Left lung (tissue), 10 donors: ENCODE results near the gene ALPI. TPM values are rescaled to one million over a fixed set of nuclear protein-coding genes. Genes with fewer than 3 reads are reported as not detected.

Experiments
- ATAC-seq: fragments of 200-7000 bp; cut with Tn5 transposase; one replicate; pipeline ENCODE4 v1.9.1; 2020; ENCODE audit warnings: moderate library complexity
- DNase-seq, 4 donors: peaks; one replicate each; pipeline ENCODE4 v3.0.0-alpha.2; 2013 to 2020
- H3K27ac ChIP-seq, 2 donors: fragments of 200-600 bp; sonication (generic) in 1 of 2; one replicate each; pipeline versions ENCODE4 v1.5.0 to v1.8.0; 2020 to 2021
- H3K27me3 ChIP-seq, 2 donors: fragments of 200-600 bp; sonication (generic) in 1 of 2; one replicate each; pipeline versions ENCODE4 v1.5.0 to v1.8.0; 2020 to 2021
- H3K36me3 ChIP-seq, 2 donors: fragments of 200-600 bp; sonication (generic) in 1 of 2; one replicate each; pipeline versions ENCODE4 v1.5.0 to v1.8.0; 2020 to 2021
- H3K4me1 ChIP-seq, 2 donors: fragments of 200-600 bp; one replicate each; pipeline ENCODE4 v1.8.0; 2021
- H3K4me3 ChIP-seq, 2 donors: fragments of 200-600 bp; sonication (generic) in 1 of 2; one replicate each; pipeline versions ENCODE4 v1.5.0 to v1.8.0; 2020 to 2021; ENCODE audit warnings: mild to moderate bottlenecking in 1 of 2
- H3K9me3 ChIP-seq, 2 donors: fragments of 200-600 bp; sonication (generic) in 1 of 2; one replicate each; pipeline versions ENCODE4 v1.5.0 to v1.8.0; 2020 to 2021
- intact Hi-C, 2 donors: fragments of 100-400 bp; cut with DNase I; formaldehyde crosslinking; loops; one replicate each; pipeline versions ENCODE4 v1.11.2 to v1.14.2; 2022
- polyA plus RNA-seq, 6 donors: library from polyadenylated mRNA; unstranded; fragments of 120-200 nt; gene quantifications; one replicate each; pipeline ENCODE4 v1.2.1, GENCODE V29; 2013; ENCODE audit not compliant: insufficient read length in 6 of 6
- total RNA-seq, 2 donors: library from RNA; stranded (reverse); fragmentation: NEBNext Ultra II Directional; extraction: Animal tissue kit (Norgen Biotek cat#: 25700); gene quantifications; one replicate each; pipeline ENCODE4 v1.2.1, GENCODE V29; 2021
- TF ChIP-seq, protein P1 (sequence below), 2 donors: fragments of 200-600 bp; sonication (generic) in 1 of 2; IDR thresholded peaks; one replicate each; pipeline versions ENCODE4 v1.5.0 to v1.8.0; 2021; ENCODE audit warnings: antibody characterized with exemption in 2 of 2
- donor health status: DM: no; HTN: yes; CAD: no.
- donor health status: DM: no; HTN: no; CAD: no.

The ALPI gene
- total and polyA plus RNA-seq, 8 donors = not detected

DNA sequence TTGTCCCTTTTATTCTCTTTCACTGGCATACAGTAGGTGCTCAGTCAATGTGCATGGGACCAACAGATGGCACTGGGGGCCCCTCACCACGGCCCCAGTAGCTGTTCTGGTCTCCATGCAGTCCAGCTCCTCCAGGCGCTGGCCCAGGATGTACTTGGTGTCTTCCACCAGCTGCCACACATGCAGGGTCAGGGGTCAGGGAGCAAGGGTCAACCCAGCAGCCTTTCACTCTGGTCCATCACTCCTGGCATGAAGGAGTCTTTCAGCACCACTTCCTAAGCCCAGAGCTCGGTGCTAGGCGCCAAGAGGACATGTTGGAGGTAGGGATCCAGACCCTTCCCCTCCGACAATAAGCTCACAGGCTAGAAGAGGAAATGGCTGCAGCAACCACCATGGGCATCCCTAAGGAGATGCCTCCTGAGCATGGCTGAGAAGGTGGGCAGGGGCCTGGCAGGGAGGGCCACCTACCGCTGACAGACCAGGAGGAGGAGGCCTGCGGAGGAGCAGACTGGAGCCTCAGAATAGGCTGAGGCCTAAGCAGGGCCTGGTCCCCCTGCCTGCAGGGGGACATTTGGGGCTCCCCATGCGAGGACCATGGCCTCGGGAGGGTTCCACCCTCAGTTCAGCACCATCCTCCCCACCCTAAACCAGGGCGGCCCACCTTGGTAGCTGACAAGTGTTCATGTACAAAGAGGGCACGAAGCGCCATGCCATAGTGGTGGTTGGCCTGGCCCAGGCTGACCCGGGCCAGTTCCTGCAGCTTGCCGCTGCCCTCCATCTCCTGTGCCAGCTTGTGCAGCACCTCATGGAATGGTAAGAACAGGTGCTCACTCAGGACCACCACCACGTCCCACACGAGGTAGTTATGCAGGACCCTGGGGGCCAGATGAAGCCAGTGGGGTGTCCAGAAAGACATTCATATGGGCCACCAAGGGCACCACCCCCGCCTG is 39.2 kb upstream of the ALPI start:
- DNase-seq = peak in 1 of 4 donors; percentile 34

DNA sequence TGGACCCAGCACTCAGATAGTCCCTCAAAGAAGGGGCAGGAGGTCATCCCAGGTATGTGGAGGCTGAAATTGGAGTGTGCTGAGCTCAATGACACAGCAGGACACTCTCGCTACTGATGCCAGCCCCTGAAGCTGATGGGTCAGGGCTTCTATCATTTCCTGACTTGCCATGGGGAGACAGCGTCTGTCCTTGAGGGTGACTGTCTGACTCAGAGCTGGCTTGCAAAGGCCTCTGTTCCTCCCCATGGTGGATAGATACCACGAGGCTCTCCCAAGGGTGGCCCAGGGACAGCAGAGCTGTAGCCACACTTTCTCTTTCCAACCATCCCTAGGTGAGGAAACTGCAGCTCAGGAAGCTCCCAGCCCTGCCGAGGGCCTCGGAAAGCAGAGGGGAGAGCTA is 38.5 kb upstream of the ALPI start:
- Histone ChIP-seq H3K27me3 (peaks cover 43 to 99% of the 10 kb centered on the region in 2 donors), H3K27ac (no peak overlapping the region), H3K4me1 (peaks cover 6 to 27% of the 10 kb centered on the region in 2 donors), H3K9me3 (peaks cover 0 to 2% of the 10 kb centered on the region in 2 donors), H3K36me3 (no peaks in the 10 kb centered on the region), H3K4me3 (no peak overlapping the region)
- no peak for ATAC-seq
- DNase-seq = no peak
- TF ChIP-seq, protein P1, sequence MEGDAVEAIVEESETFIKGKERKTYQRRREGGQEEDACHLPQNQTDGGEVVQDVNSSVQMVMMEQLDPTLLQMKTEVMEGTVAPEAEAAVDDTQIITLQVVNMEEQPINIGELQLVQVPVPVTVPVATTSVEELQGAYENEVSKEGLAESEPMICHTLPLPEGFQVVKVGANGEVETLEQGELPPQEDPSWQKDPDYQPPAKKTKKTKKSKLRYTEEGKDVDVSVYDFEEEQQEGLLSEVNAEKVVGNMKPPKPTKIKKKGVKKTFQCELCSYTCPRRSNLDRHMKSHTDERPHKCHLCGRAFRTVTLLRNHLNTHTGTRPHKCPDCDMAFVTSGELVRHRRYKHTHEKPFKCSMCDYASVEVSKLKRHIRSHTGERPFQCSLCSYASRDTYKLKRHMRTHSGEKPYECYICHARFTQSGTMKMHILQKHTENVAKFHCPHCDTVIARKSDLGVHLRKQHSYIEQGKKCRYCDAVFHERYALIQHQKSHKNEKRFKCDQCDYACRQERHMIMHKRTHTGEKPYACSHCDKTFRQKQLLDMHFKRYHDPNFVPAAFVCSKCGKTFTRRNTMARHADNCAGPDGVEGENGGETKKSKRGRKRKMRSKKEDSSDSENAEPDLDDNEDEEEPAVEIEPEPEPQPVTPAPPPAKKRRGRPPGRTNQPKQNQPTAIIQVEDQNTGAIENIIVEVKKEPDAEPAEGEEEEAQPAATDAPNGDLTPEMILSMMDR (IDR thresholded peaks at IDR 0.05) = no peak
- intact Hi-C loops = no loop called here

More for the DNA sequence above, 39.2 kb upstream of the ALPI start:
- Histone ChIP-seq H3K9me3 (no peaks in the 10 kb centered on the region), H3K36me3 (no peaks in the 10 kb centered on the region), H3K4me3 (no peak overlapping the region), H3K27ac (no peak overlapping the region), H3K27me3 (peaks cover 42 to 94% of the 10 kb centered on the region in 2 donors), H3K4me1 (peaks cover 6 to 27% of the 10 kb centered on the region in 2 donors)
- ATAC-seq = no peak
- TF ChIP-seq, protein P1 (IDR thresholded peaks at IDR 0.05) = no peak
- intact Hi-C loops = no loop called here

DNA sequence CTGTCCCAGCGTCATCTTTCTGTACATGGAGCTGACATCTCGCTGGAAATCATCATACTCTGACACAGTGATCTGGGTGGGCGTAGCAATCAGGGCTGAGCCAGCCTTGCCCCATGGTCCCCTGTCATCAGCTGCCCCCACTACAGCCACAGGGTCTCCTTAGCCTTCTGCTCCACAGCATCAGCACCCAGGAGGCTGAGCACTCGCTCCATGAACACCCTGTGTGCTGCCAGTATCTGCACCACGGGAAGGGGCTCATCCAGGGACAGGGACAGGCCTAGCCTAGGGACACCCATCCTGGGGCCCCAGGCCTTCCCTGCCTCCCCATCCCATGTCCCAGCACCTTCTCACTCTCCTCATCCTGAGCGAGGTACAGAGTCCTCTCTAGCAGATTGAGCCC is 37.9 kb upstream of the ALPI start:
- H3K27me3 ChIP-seq = peaks cover 43 to 96% of the 10 kb centered on the region in 2 donors
- ATAC-seq (no peak), DNase-seq (no peak)
- H3K9me3 ChIP-seq = peaks cover 0 to 7% of the 10 kb centered on the region in 2 donors
- H3K4me1 ChIP-seq = peaks cover 6 to 27% of the 10 kb centered on the region in 2 donors
- intact Hi-C loops = no loop called here
- no peak overlapping the region for H3K4me3 ChIP-seq
- TF ChIP-seq, protein P1 (IDR thresholded peaks at IDR 0.05) = no peak
- H3K27ac ChIP-seq = no peak overlapping the region
- H3K36me3 ChIP-seq = no peaks in the 10 kb centered on the region

DNA sequence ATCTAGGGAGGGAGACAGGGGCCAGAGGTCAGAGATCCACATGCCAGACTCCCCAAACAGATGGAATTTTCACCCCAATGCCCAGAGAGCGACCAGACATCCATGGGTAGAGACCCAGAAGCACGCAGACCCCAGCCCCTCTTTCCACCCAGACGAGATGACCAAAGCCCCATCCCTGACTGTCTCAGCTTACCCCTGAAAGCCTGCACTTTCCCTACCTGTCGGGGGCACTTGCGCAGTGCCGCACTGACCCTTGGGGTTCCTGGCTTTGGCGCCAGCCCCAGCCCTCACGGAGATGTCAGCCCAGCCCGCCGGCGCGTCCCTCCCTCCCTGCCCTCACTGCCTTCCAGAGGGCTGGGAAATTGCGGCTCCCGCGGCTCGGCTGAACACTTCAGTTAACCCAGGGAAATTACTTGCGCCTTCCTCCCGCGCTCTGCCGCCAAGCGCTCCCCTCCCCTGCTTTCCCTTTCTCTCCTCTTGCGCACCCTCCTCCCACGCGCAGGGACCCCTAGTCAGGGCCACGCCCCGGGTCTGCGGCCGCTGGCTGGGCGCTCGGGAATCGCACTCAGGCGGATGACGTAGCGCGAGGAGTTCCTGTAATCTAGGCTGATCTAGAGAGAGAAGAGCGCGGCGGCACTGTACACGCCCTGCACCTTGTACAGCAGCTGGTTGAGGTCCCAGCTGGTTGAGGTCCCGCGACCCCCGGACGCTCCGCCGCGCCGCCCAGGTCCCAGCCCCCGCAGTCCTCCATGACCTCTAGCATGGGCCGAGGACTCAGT is 37.3 kb upstream of the ALPI start:
- H3K4me1 ChIP-seq = peaks cover 6 to 27% of the 10 kb centered on the region in 2 donors
- H3K9me3 ChIP-seq = peaks cover 0 to 7% of the 10 kb centered on the region in 2 donors
- H3K4me3 ChIP-seq = peak overlapping the region; percentile 0 to 21
- intact Hi-C loops = no loop called here
- DNase-seq = peak in 1 of 4 donors; percentile 55
- TF ChIP-seq, protein P1 (IDR thresholded peaks at IDR 0.05) = no peak
- ATAC-seq = peak; percentile 71
- H3K27me3 ChIP-seq = peaks cover 43 to 90% of the 10 kb centered on the region in 2 donors
- H3K27ac ChIP-seq = no peak overlapping the region
- H3K36me3 ChIP-seq = no peaks in the 10 kb centered on the region
